ENCODE measurements around the gene ASIC3.

Gene ASIC3

GRCh38 chr7:151087245-151088018 lies 39.1 kb downstream of the ASIC3 start:
- peak; percentile 88 for DNase-seq

- DNase-seq = no peak
Observed at GRCh38 chr7:151088019-151088855, 39.9 kb downstream of the ASIC3 start.

- DNase-seq = peak; percentile 95
Observed at GRCh38 chr7:151088856-151089699, 40.7 kb downstream of the ASIC3 start.

- peak; percentile 80 for DNase-seq
Observed at GRCh38 chr7:151089893-151090730, 41.8 kb downstream of the ASIC3 start.

GRCh38 chr7:151091003-151091402 lies 42.7 kb downstream of the ASIC3 start:
- DNase-seq = no peak

GRCh38 chr7:151091431-151091830 lies 43.1 kb downstream of the ASIC3 start:
- no peak for DNase-seq

GRCh38 chr7:151091988-151092387 lies 43.7 kb downstream of the ASIC3 start:
- no peak for DNase-seq

GRCh38 chr7:151093748-151094147 lies 45.4 kb downstream of the ASIC3 start:
- DNase-seq = no peak

GRCh38 chr7:151094675-151095074 lies 46.3 kb downstream of the ASIC3 start:
- no peak for DNase-seq

- no peak for DNase-seq
Observed at GRCh38 chr7:151095123-151095797, 46.9 kb downstream of the ASIC3 start.

- no peak for DNase-seq
Observed at GRCh38 chr7:151095828-151096475, 47.6 kb downstream of the ASIC3 start.

- DNase-seq = no peak
Observed at GRCh38 chr7:151099486-151100211, 51.3 kb downstream of the ASIC3 start.

GRCh38 chr7:151100921-151101320 lies 52.6 kb downstream of the ASIC3 start:
- DNase-seq = no peak

- DNase-seq = no peak
Observed at GRCh38 chr7:151101621-151102396, 53.5 kb downstream of the ASIC3 start.
